ENCODE results near the gene UBAC2.
"Not testable (repeated sequence)": the region's sequence is repeated elsewhere in the genome, so short reads cannot be mapped to it uniquely, and the experiment has no call there.

UBAC2 gene

DNA sequence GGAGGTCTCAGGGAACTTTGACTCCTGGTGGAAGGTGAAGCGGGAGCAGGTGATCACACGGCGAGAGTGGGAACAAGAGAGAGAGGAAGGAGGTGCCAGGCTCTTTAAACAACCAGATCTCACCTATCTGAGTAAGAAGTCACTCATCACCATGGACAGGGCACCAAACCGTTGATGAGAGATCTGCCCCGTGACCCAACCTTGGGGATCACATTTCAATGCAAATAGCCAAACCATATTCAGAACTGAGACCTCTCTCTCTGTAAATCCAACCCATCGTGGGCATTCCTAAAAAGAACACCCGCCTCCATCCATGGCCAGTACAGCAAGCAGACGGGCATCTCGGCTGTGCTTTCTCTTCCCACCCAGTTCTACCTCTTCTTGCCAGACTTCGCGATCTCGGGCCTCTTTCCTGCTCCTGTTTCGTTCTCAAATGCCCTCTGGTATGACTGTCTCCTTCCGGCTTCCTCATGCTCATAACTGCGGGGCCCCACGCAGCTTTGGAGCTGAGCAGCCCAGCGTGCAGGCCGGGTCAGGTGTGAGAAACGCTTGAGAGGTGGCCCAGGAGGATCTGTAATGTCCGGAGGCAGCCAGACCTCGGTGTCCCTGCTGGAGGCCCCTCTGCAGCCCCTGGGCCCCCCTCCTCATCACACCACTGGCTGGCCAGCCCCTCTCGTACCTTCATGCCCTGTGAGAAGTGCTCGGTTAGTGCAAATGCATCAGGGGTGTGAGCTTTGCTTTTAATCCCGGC is 203.5 kb downstream of the UBAC2 start:
- DNase-seq, result no peak

GRCh38 chr13:99405966-99406365 is 205.3 kb downstream of the UBAC2 start:
- DNase-seq, result no peak

GRCh38 chr13:99406799-99407201 is 206.1 kb downstream of the UBAC2 start:
- DNase-seq, result no peak

GRCh38 chr13:99407906-99408702 is 207.4 kb downstream of the UBAC2 start:
- DNase-seq, result no peak

DNA sequence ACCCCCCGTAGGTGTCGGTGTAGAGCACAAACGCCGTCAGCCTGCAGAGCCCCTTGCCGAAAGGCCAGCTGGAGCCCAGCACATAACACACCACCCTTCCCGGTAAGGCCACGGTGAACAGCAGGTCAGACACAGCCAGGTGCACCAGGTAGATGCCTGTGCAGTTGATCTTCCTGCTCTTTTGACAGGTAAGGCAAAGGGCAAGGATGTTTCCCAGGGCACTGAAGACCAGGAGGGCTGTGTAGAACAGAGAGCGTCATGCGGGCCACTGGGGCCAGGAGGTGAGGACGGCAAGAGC is 208.0 kb downstream of the UBAC2 start:
- DNase-seq, result no peak

DNA sequence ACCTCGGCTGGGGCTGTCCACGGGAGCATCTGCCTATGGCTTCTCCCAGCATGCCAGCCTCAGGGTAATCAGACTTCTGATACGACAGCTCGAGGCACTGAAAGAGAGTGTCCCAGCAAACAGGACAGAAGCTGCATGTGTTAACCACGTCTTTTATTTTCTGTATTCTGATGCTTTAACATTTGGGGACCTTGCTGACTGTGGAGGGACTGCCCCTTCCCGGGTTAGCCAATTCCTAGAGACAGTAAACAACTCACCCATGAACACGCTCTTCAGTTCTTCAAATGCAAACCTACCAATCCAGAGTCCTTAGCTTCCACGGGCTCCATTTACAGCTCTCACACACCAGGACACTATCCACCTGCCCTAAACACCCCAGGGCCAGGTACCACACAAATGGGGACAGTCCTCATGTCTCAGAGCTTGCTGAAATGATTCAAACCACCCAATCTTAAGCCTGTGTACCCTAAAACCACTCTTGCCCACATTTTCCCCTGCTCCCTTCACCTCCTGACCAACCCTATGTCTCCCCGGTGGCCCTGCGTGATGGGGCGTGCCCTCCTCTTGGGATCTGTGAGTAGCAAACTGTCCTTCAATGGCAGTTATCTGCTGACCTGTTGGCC is 208.9 kb downstream of the UBAC2 start:
- DNase-seq, result not testable (repeated sequence)

DNA sequence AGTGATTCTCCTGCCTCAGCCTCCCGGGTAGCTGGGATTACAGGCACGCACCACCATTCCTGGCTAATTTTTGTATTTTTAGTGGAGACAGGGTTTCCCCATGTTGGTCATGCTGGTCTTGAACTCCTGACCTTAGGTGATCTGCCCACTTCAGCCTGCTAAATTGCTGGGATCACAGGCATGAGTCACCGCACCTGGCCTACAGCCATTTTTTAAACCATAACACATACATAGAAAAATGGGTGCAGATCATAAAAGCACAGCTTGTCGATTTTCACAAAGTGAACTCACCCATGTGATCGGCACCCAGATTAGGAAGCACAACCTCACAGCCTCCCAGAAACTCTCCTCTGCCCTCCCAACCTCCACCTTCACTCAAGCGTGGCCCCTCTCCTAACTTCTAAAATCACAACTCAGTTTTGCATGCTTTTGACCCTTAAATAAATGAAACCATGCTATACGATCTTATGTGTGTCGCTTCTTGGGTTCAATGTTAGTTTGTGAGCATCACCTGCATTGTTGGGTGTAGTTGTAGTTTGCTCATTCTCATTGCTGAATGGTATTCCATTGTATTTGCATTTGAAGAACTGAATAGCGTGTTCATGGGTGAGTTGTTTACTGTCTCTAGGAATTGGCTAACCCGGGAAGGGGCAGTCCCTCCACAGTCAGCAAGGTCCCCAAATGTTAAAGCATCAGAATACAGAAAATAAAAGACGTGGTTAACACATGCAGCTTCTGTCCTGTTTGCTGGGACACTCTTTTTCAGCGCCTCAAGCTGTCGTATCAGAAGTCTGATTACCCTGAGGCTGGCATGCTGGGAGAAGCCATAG is 210.2 kb downstream of the UBAC2 start:
- DNase-seq, result not testable (repeated sequence)

DNA sequence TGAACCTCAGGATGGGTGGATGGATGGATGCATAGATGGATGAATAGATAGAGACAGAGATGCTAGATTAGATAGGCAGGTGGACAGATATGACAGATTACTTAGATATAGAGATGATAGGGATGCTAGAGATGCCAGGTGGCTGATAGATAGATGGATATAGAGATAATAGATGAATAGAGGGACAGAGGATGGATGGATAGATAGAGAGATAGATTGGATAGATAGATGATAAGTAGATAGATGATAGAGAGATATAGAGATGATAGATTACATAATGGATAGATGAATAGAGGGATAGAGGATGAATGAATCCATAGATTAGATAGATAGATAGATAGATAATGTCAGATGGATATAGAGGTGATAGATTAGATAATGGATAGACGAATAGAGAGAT is 212.2 kb downstream of the UBAC2 start:
- no peak for DNase-seq

DNA sequence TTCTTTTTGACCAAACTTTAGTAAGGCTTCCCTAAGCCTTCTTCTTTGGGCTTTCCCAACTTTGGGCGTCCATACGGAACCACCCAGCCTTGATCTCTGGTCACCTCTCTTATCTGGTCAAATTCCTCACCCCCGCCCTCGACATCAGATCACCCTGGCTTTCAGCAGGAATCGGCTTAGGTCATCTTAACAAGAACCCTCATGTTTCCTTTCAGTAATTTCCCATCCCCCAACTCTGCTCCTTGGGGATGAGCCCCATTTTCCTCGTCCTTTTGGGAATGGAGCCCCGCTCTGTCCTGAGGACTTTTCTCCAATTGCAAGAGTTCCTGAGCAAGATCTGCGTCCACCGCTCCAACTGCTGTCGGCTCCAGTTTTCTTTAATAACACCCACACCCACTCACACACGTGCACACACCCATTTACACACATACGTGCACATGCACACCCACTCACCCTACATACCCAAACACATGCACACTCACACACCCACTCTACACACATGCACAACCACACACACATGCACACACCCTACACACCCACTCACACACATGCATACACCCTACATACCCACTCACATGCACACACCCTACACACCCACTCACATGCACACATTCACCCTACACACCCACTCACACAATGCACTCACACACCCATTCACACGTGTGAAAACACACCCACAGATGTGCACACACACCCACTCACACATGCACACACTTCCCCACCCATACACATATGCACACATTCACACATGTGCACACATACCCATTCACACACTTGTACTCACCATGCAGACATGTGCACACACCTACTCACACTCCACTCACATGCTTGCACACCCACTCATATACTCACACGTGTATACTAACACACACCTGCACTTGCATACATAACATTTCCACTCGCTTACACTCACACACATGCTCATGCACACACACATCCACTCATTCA is 213.7 kb downstream of the UBAC2 start:
- no peak for DNase-seq

DNA sequence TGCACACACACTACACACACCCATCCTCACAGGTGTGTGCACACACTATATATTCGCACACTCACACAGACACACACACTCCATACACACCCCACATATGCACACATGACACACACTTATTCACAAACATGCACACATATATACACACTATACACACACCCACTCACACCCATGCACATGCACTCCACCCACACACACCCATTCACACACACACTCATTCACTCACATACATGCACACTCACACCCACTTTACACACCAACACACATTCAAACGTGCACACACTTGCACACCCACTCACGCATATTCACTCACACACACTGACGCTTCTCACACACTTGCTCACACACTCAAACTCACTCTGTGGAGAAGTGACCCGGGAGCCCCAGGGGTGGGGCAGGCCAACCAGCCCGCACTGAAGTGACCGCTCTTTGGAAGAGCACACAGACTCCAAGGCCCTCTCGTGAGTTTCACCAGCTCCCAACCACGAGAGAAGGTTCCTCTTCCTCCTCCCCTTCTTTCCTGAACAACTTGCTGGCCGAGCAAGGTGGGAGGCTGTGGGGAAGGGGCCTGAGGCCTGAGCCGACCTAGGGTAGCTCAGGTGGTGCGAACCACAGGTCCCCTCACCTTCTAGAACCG is 214.5 kb downstream of the UBAC2 start:
- no peak for DNase-seq

GRCh38 chr13:99415851-99416331 is 215.2 kb downstream of the UBAC2 start:
- no peak for DNase-seq

DNA sequence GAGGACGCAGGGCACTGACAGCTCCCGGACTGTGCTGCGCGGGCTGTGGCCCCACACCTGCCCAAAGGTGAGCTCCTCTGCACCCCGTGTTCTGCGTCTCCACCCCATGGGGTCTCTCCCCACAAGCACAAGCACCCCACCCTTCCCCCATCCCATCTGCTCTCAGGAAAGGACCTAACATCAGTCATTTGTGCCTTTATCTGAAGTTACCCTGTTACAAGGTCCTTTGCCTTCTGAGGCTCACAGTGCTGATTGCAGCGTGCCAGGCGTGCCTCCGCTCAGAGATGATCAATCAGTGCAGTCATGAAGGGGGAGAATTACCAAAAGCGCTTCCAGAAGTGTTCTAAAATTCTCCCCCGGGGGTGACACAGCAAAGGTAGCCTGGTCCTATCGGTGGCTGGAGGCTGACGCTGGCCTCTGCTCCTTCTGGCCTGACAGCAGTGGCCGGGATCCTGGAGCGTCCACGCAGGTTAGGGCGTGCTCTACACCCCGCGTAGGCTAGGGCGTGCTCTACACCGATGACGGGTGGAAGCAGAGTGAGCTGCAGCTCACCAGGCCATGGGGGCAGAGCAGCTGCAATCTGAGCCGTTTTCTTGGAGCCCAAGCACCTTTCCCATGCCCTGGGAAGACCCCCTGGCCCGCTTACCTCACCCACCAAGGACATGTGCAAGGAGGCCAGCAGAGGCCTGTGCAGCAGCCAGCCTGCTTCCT is 215.9 kb downstream of the UBAC2 start:
- no peak for DNase-seq

- DNase-seq, result no peak
Measured at GRCh38 chr13:99417201-99418102, 216.8 kb downstream of the UBAC2 start.

DNA sequence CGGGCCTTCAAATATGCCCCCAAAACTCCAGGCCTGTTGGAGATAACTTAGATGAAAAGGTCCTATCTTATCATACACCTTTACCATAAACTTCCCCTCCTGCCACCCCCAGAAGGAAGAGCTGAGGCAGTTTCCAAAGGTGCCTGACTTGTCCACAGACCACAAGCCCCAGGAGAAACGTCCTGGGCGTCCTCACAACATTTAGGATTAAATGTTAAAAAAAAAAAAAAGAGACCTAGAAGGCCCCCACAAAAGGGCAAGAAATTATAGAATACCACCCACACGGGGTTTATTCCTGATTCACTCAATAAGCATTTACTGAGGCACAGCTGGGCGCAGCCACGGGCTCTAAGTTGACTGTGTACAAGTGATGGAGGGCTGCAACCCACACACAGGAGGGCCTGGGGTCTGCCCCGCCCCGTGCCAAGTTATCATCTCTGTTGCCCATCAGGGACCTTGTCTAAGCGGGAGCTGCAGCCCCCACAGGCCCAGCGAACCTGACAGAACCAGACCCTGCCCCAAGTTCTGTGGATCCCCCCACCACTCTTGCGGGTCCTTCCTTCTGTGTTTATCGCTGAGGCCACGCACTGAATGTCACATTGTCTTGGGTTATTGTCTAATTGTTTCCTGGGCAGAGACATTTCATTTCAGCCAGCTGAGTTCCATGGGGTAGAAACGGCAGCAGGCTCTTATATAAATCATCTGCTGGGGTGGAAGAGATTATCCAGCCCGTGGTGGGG is 217.6 kb downstream of the UBAC2 start:
- DNase-seq, result no peak

GRCh38 chr13:99418843-99419140 is 218.1 kb downstream of the UBAC2 start:
- no peak for DNase-seq

- no peak for DNase-seq
Measured at GRCh38 chr13:99419591-99420243, 219.1 kb downstream of the UBAC2 start.

GRCh38 chr13:99421271-99421670 is 220.6 kb downstream of the UBAC2 start:
- no peak for DNase-seq

Measured in SHP77 treated with DMSO at 0.1 percent for 48 hours (cell line).